Measurements from ENCODE around the gene SLC38A9.

DNA sequence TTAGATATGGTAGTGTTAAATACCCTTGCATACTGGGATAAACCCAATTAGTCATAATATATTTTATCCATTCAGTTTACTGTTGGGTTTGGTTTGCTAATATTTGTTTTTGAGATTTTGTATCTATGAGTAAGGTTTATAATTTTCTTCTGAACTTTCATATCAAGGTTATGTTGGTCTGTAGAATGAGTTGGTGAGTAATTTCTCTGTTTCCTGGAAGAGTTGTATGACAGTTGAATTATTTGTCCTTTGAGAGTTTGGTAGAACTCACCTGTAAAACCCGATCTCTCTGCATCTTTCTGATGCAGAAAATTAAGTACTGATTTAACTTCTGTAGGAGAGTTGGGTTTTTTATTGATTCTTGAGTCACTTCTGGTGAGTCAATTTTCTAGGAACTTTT, 46.1 kb upstream of the SLC38A9 start:
- TF ChIP-seq POLR2A (IDR thresholded peaks at IDR 0.05; ENCODE audit: control extremely low read depth in 1 of 2, low read depth in 2 of 2, low read length in 2 of 2) (no peak), EGR1 (IDR thresholded peaks at IDR 0.05; ENCODE audit: borderline replicate concordance, low read depth, low read length) (no peak), POLR2AphosphoS5 (IDR thresholded peaks at IDR 0.05; ENCODE audit: low read depth, low read length) (no peak), TEAD4 (IDR thresholded peaks at IDR 0.05; ENCODE audit: low read depth, low read length) (no peak)
- TF ChIP-seq, protein P1, sequence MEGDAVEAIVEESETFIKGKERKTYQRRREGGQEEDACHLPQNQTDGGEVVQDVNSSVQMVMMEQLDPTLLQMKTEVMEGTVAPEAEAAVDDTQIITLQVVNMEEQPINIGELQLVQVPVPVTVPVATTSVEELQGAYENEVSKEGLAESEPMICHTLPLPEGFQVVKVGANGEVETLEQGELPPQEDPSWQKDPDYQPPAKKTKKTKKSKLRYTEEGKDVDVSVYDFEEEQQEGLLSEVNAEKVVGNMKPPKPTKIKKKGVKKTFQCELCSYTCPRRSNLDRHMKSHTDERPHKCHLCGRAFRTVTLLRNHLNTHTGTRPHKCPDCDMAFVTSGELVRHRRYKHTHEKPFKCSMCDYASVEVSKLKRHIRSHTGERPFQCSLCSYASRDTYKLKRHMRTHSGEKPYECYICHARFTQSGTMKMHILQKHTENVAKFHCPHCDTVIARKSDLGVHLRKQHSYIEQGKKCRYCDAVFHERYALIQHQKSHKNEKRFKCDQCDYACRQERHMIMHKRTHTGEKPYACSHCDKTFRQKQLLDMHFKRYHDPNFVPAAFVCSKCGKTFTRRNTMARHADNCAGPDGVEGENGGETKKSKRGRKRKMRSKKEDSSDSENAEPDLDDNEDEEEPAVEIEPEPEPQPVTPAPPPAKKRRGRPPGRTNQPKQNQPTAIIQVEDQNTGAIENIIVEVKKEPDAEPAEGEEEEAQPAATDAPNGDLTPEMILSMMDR (IDR thresholded peaks at IDR 0.05; ENCODE audit: control extremely low read depth in 1 of 3, insufficient read depth in 1 of 3, low read depth in 1 of 3, low read length in 3 of 3) = no peak
- TF ChIP-seq, protein P2, sequence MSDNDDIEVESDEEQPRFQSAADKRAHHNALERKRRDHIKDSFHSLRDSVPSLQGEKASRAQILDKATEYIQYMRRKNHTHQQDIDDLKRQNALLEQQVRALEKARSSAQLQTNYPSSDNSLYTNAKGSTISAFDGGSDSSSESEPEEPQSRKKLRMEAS (IDR thresholded peaks at IDR 0.05) = no peak

All from H1 (cell line).